Stimulated activated naive CD8-positive, alpha-beta T cell treated with anti-CD3 and anti-CD28 coated beads, Interleukin-15, Interleukin-2, amounts not matched to agents 100 ng/mL and 50 ng/mL, for 24 hours (primary cell): ENCODE results near the gene UBAP1.
"Not testable (repeated sequence)": the region's sequence is repeated elsewhere in the genome, so short reads cannot be mapped to it uniquely, and the experiment has no call there.

Source experiments
- H3K27ac Mint-ChIP-seq: one replicate; pipeline ENCODE4 v1.8.0; 2021; ENCODE audit warnings: mild to moderate bottlenecking, mixed read lengths
- H3K27me3 Mint-ChIP-seq: one replicate; pipeline ENCODE4 v1.8.0; 2021; ENCODE audit warnings: mixed read lengths
- H3K36me3 Mint-ChIP-seq: one replicate; pipeline ENCODE4 v1.8.0; 2021; ENCODE audit warnings: low read depth, mixed read lengths
- H3K4me1 Mint-ChIP-seq: one replicate; pipeline ENCODE4 v1.8.0; 2021; ENCODE audit warnings: low read depth, mixed read lengths
- H3K4me3 Mint-ChIP-seq: one replicate; pipeline ENCODE4 v1.8.0; 2021; ENCODE audit warnings: mild to moderate bottlenecking, mixed read lengths
- H3K9me3 Mint-ChIP-seq: one replicate; pipeline ENCODE4 v1.8.0; 2021; ENCODE audit warnings: mixed read lengths

The UBAP1 gene

GRCh38 chr9:34254966-34255825 is 76.4 kb downstream of the UBAP1 start:
- H3K9me3 Mint-ChIP-seq, result no peaks in the 10 kb centered on the region
- H3K4me1 Mint-ChIP-seq, result peaks cover 12% of the 10 kb centered on the region
- H3K36me3 Mint-ChIP-seq, result peaks cover 50% of the 10 kb centered on the region
- H3K4me3 Mint-ChIP-seq, result no peak overlapping the region
- H3K27me3 Mint-ChIP-seq, result no peaks in the 10 kb centered on the region
- H3K27ac Mint-ChIP-seq, result no peak overlapping the region

GRCh38 chr9:34256104-34256503 is 77.3 kb downstream of the UBAP1 start:
- H3K27me3 Mint-ChIP-seq, result no peaks in the 10 kb centered on the region
- no peak overlapping the region for H3K4me3 Mint-ChIP-seq
- H3K27ac Mint-ChIP-seq, result no peak overlapping the region
- peaks cover 43% of the 10 kb centered on the region for H3K36me3 Mint-ChIP-seq
- no peaks in the 10 kb centered on the region for H3K9me3 Mint-ChIP-seq
- peaks cover 12% of the 10 kb centered on the region for H3K4me1 Mint-ChIP-seq

- H3K36me3 Mint-ChIP-seq, result peaks cover 39% of the 10 kb centered on the region
- H3K9me3 Mint-ChIP-seq, result no peaks in the 10 kb centered on the region
- peak overlapping the region; percentile 49 for H3K27ac Mint-ChIP-seq
- H3K4me1 Mint-ChIP-seq, result peaks cover 12% of the 10 kb centered on the region
- no peak overlapping the region for H3K4me3 Mint-ChIP-seq
- no peaks in the 10 kb centered on the region for H3K27me3 Mint-ChIP-seq
These were observed 78.2 kb downstream of the UBAP1 start for GRCh38 chr9:34256987-34257585.

- peaks cover 32% of the 10 kb centered on the region for H3K36me3 Mint-ChIP-seq
These were observed 80.5 kb downstream of the UBAP1 start for GRCh38 chr9:34259315-34259714.

GRCh38 chr9:34262971-34263370 is 84.1 kb downstream of the UBAP1 start:
- Mint-ChIP-seq H3K9me3 (no peaks in the 10 kb centered on the region), H3K27ac (no peak overlapping the region), H3K27me3 (no peaks in the 10 kb centered on the region), H3K4me3 (no peak overlapping the region), H3K36me3 (peaks cover 21% of the 10 kb centered on the region), H3K4me1 (peaks cover 4% of the 10 kb centered on the region)

More at GRCh38 chr9:34259315-34259714, 80.5 kb downstream of the UBAP1 start:
- no peak overlapping the region for H3K4me3 Mint-ChIP-seq
- no peaks in the 10 kb centered on the region for H3K9me3 Mint-ChIP-seq
- H3K27me3 Mint-ChIP-seq, result no peaks in the 10 kb centered on the region
- H3K27ac Mint-ChIP-seq, result no peak overlapping the region
- peaks cover 16% of the 10 kb centered on the region for H3K4me1 Mint-ChIP-seq

GRCh38 chr9:34267660-34268059 is 88.8 kb downstream of the UBAP1 start:
- Mint-ChIP-seq H3K36me3 (peaks cover 12% of the 10 kb centered on the region), H3K4me3 (no peak overlapping the region), H3K27ac (no peak overlapping the region), H3K27me3 (no peaks in the 10 kb centered on the region), H3K9me3 (no peaks in the 10 kb centered on the region), H3K4me1 (peaks cover 4% of the 10 kb centered on the region)

GRCh38 chr9:34271265-34272006 is 92.6 kb downstream of the UBAP1 start:
- Mint-ChIP-seq H3K27ac (no peak overlapping the region), H3K9me3 (no peaks in the 10 kb centered on the region), H3K27me3 (no peaks in the 10 kb centered on the region), H3K36me3 (peaks cover 7% of the 10 kb centered on the region), H3K4me1 (no peaks in the 10 kb centered on the region), H3K4me3 (no peak overlapping the region)

- no peak overlapping the region for H3K27ac Mint-ChIP-seq
These were observed 93.3 kb downstream of the UBAP1 start for GRCh38 chr9:34272101-34272541.

GRCh38 chr9:34273588-34273987 is 94.7 kb downstream of the UBAP1 start:
- not testable (repeated sequence) for H3K9me3 Mint-ChIP-seq, H3K4me1 Mint-ChIP-seq, H3K27me3 Mint-ChIP-seq, H3K36me3 Mint-ChIP-seq, H3K4me3 Mint-ChIP-seq, H3K27ac Mint-ChIP-seq

More at GRCh38 chr9:34272101-34272541, 93.3 kb downstream of the UBAP1 start:
- Mint-ChIP-seq H3K27me3 (no peaks in the 10 kb centered on the region), H3K4me3 (no peak overlapping the region), H3K9me3 (no peaks in the 10 kb centered on the region), H3K36me3 (peaks cover 7% of the 10 kb centered on the region), H3K4me1 (no peaks in the 10 kb centered on the region)

GRCh38 chr9:34275811-34276210 is 97.0 kb downstream of the UBAP1 start:
- Mint-ChIP-seq H3K4me1 (peaks cover 4% of the 10 kb centered on the region), H3K4me3 (no peak overlapping the region), H3K9me3 (no peaks in the 10 kb centered on the region), H3K27ac (no peak overlapping the region), H3K36me3 (peaks cover 7% of the 10 kb centered on the region), H3K27me3 (no peaks in the 10 kb centered on the region)

- Mint-ChIP-seq H3K4me3 (no peak overlapping the region), H3K9me3 (no peaks in the 10 kb centered on the region), H3K27ac (no peak overlapping the region), H3K4me1 (peaks cover 4% of the 10 kb centered on the region), H3K27me3 (no peaks in the 10 kb centered on the region), H3K36me3 (peaks cover 3% of the 10 kb centered on the region)
These were observed 97.9 kb downstream of the UBAP1 start for GRCh38 chr9:34276772-34277171.

GRCh38 chr9:34279411-34279810 is 100.6 kb downstream of the UBAP1 start:
- peaks cover 3% of the 10 kb centered on the region for H3K36me3 Mint-ChIP-seq

GRCh38 chr9:34282096-34282495 is 103.3 kb downstream of the UBAP1 start:
- H3K9me3 Mint-ChIP-seq, result no peaks in the 10 kb centered on the region
- H3K4me3 Mint-ChIP-seq, result no peak overlapping the region
- no peak overlapping the region for H3K27ac Mint-ChIP-seq
- H3K4me1 Mint-ChIP-seq, result peaks cover 4% of the 10 kb centered on the region
- peaks cover 12% of the 10 kb centered on the region for H3K36me3 Mint-ChIP-seq
- H3K27me3 Mint-ChIP-seq, result no peaks in the 10 kb centered on the region

More at GRCh38 chr9:34279411-34279810, 100.6 kb downstream of the UBAP1 start:
- Mint-ChIP-seq H3K9me3 (no peaks in the 10 kb centered on the region), H3K4me1 (peaks cover 4% of the 10 kb centered on the region), H3K27me3 (no peaks in the 10 kb centered on the region), H3K4me3 (no peak overlapping the region), H3K27ac (no peak overlapping the region)

GRCh38 chr9:34289159-34289558 is 110.3 kb downstream of the UBAP1 start:
- H3K36me3 Mint-ChIP-seq, result peaks cover 17% of the 10 kb centered on the region
- H3K27ac Mint-ChIP-seq, result no peak overlapping the region
- no peaks in the 10 kb centered on the region for H3K9me3 Mint-ChIP-seq
- H3K4me3 Mint-ChIP-seq, result no peak overlapping the region
- H3K4me1 Mint-ChIP-seq, result no peaks in the 10 kb centered on the region
- H3K27me3 Mint-ChIP-seq, result no peaks in the 10 kb centered on the region

GRCh38 chr9:34291023-34291422 is 112.2 kb downstream of the UBAP1 start:
- Mint-ChIP-seq H3K36me3 (peaks cover 17% of the 10 kb centered on the region), H3K4me1 (no peaks in the 10 kb centered on the region), H3K9me3 (no peaks in the 10 kb centered on the region)

More at GRCh38 chr9:34291023-34291422, 112.2 kb downstream of the UBAP1 start:
- no peak overlapping the region for H3K4me3 Mint-ChIP-seq
- no peak overlapping the region for H3K27ac Mint-ChIP-seq
- no peaks in the 10 kb centered on the region for H3K27me3 Mint-ChIP-seq
